NCI-H2107 treated with DMSO at 0.1 percent for 48 hours (cell line): ENCODE measurements around the gene IRX1.

ENCODE experiments used
- DNase-seq: peaks from one replicate; lab custom pipeline; 2025; ENCODE audit not compliant: unreplicated experiment; lab: John Stamatoyannopoulos, UW

Gene IRX1

GRCh38 chr5:3650320-3650719, 54.7 kb downstream of the IRX1 start:
- no peak for DNase-seq

GRCh38 chr5:3650868-3651267, 55.2 kb downstream of the IRX1 start:
- no peak for DNase-seq
